ENCODE measurements around the gene THAP2.
"Not testable (repeated sequence)": the region's sequence is repeated elsewhere in the genome, so short reads cannot be mapped to it uniquely, and the experiment has no call there.

Gene THAP2

GRCh38 chr12:71664411-71665089 is 449 bp downstream of the THAP2 start:
- no peak for DNase-seq

- DNase-seq, result no peak
Observed at GRCh38 chr12:71665090-71665463, 976 bp downstream of the THAP2 start.

- DNase-seq, result no peak
Observed at GRCh38 chr12:71666259-71666658, 2.2 kb downstream of the THAP2 start.

GRCh38 chr12:71671311-71671710 is 7.2 kb downstream of the THAP2 start:
- no peak for DNase-seq

GRCh38 chr12:71671816-71672215 is 7.7 kb downstream of the THAP2 start:
- no peak for DNase-seq

- no peak for DNase-seq
Observed at GRCh38 chr12:71682466-71682865, 18.4 kb downstream of the THAP2 start.

GRCh38 chr12:71683633-71684032 is 19.5 kb downstream of the THAP2 start:
- no peak for DNase-seq

- DNase-seq, result peak in 1 of 2 donors; percentile 59
Observed at GRCh38 chr12:71684081-71684480, 20.0 kb downstream of the THAP2 start.

- no peak for DNase-seq
Observed at GRCh38 chr12:71685312-71685906, 21.3 kb downstream of the THAP2 start.

- DNase-seq, result peak; percentile 82 to 83
Observed at GRCh38 chr12:71685914-71686657, 22.0 kb downstream of the THAP2 start, which contains the start of gene TMEM19. Gene TMEM19, plus strand, starts transcription at chr12:71686082. Its CDS starts 599 bp downstream, at chr12:71686681.

- DNase-seq, result no peak
Observed at GRCh38 chr12:71686658-71687025, 22.5 kb downstream of the THAP2 start.

GRCh38 chr12:71687172-71687571 is 23.1 kb downstream of the THAP2 start:
- DNase-seq, result not testable (repeated sequence)

GRCh38 chr12:71688961-71689570 is 25.0 kb downstream of the THAP2 start:
- no peak for DNase-seq

- DNase-seq, result no peak
Observed at GRCh38 chr12:71691504-71692129, 27.5 kb downstream of the THAP2 start.

GRCh38 chr12:71693126-71693525 is 29.0 kb downstream of the THAP2 start:
- DNase-seq, result no peak

GRCh38 chr12:71693651-71694050 is 29.6 kb downstream of the THAP2 start:
- DNase-seq, result not testable (repeated sequence)

- no peak for DNase-seq
Observed at GRCh38 chr12:71694099-71694820, 30.2 kb downstream of the THAP2 start.

- no peak for DNase-seq
Observed at GRCh38 chr12:71695782-71696181, 31.7 kb downstream of the THAP2 start.

- DNase-seq, result not testable (repeated sequence)
Observed at GRCh38 chr12:71702181-71702580, 38.1 kb downstream of the THAP2 start.

- DNase-seq, result no peak
Observed at GRCh38 chr12:71702590-71702989, 38.5 kb downstream of the THAP2 start.

GRCh38 chr12:71703206-71703605 is 39.1 kb downstream of the THAP2 start:
- no peak for DNase-seq

GRCh38 chr12:71704920-71705319 is 40.8 kb downstream of the THAP2 start:
- no peak for DNase-seq
